HepG2 (cell line): ENCODE results near the gene GHRHR. TPM values are rescaled to one million over a fixed set of nuclear protein-coding genes. Genes with fewer than 3 reads are reported as not detected.

Experiments
- ATAC-seq: fragments of 200-7000 bp; cut with Tn5 transposase; 3 replicates; pipeline ENCODE4 v1.9.1; 2020; ENCODE audit warnings: mild to moderate bottlenecking, moderate library complexity
- BruUV-seq: library from RNA; stranded (reverse); fragments of 400-500 nt; replicated peaks from 2 replicates; lab custom pipeline; 2021; lab: Mats Ljungman, UMichigan
- CTCF ChIA-PET: fragments of 300-600 bp; formaldehyde crosslinking; extraction: SDS; loops from one replicate; lab custom pipeline; 2021; ENCODE audit warnings: low total read pairs, inconsistent platforms, low intra/inter-chr PET ratio; lab: Yijun Ruan, JAX
- POLR2A ChIA-PET: fragments of 350-600 bp; sonication (Branson Sonifier 250); formaldehyde crosslinking; loops from one replicate; lab custom pipeline; 2020; ENCODE audit warnings: antibody characterized with exemption, inconsistent platforms; lab: Yijun Ruan, JAX
- DNase-seq: peaks from one replicate; pipeline ENCODE4 v3.0.0-alpha.2; 2015; ENCODE audit warnings: low spot score
- FAIRE-seq: peaks from 3 replicates; lab custom pipeline; 2011; peaks lifted over from hg19 to GRCh38; lab: Jason Lieb, UNC
- H2AFZ ChIP-seq: one replicate; pipeline ENCODE4 v1.6.1; 2011; ENCODE audit warnings: low read length, inconsistent platforms
- H3K27ac ChIP-seq: fragments of 300-600 bp; 3 replicates; pipeline ENCODE4 v1.8.0; 2011; ENCODE audit warnings: mixed run types, mild to moderate bottlenecking, mixed read lengths, low read length, inconsistent platforms; ENCODE audit not compliant: insufficient read depth; ENCODE audit errors: extremely low read length
- H3K27me3 ChIP-seq, 2 experiments: fragments of 200-600 bp in 1 of 2; 2 replicates in 1 of 2; 3 replicates in 1 of 2; pipeline versions ENCODE4 v1.6.0 to v1.8.0; 2011; ENCODE audit warnings: low read length in 2 of 2, mild to moderate bottlenecking in 2 of 2, moderate library complexity in 2 of 2, inconsistent platforms in 1 of 2; ENCODE audit not compliant: insufficient read depth in 2 of 2, control insufficient read depth in 1 of 2
- H3K36me3 ChIP-seq, 2 experiments: fragments of 200-600 bp in 1 of 2; replicated peaks in 1 of 2; 2 replicates in 1 of 2; 3 replicates in 1 of 2; pipeline versions ENCODE4 v1.5.1 to v1.8.0; 2011; ENCODE audit warnings: low read length in 2 of 2, inconsistent platforms in 1 of 2; ENCODE audit not compliant: insufficient read depth in 2 of 2, control insufficient read depth in 1 of 2
- H3K4me1 ChIP-seq: 2 replicates; pipeline ENCODE4 v1.5.1; 2012; ENCODE audit warnings: low read length, inconsistent platforms; ENCODE audit not compliant: insufficient read depth
- H3K4me2 ChIP-seq: 2 replicates; pipeline ENCODE4 v1.6.0; 2011; ENCODE audit warnings: low read depth, low read length, inconsistent platforms
- H3K4me3 ChIP-seq, 3 experiments: fragments of 200-600 bp in 1 of 3; sonication (generic), shearing (Covaris generic) in 1 of 3; replicated peaks in 1 of 3; 2 replicates each; pipeline ENCODE4 v1.5.1; 2011 to 2016; ENCODE audit warnings: low read length in 3 of 3, inconsistent platforms in 2 of 3, low read depth in 2 of 3, mild to moderate bottlenecking in 2 of 3, control low read depth in 1 of 3, mixed read lengths in 1 of 3; ENCODE audit not compliant: insufficient read depth in 1 of 3
- H3K79me2 ChIP-seq: one replicate; pipeline ENCODE4 v1.6.1; 2011; ENCODE audit warnings: low read length, inconsistent platforms; ENCODE audit not compliant: insufficient read depth
- H3K9ac ChIP-seq: 2 replicates; pipeline ENCODE4 v1.6.0; 2011; ENCODE audit warnings: mild to moderate bottlenecking, low read depth, low read length, inconsistent platforms; ENCODE audit not compliant: insufficient read depth
- H3K9me3 ChIP-seq: 2 replicates; pipeline ENCODE4 v1.5.1; 2012; ENCODE audit warnings: mild to moderate bottlenecking, low read length
- H4K20me1 ChIP-seq: 2 replicates; pipeline ENCODE4 v1.6.0; 2011; ENCODE audit warnings: inconsistent platforms, mild to moderate bottlenecking, low read length, moderate library complexity; ENCODE audit not compliant: insufficient read depth
- KDM6A ChIP-seq: IDR thresholded peaks from 2 replicates; pipeline ENCODE4 v1.6.1; 2016; ENCODE audit warnings: low read depth
- MIXL1 ChIP-seq: IDR thresholded peaks from 2 replicates; pipeline ENCODE4 v1.6.1; 2016
- WGBS: methylation state at CpG from one replicate; pipeline ENCODE4 v1.1.6; 2017; ENCODE audit warnings: low lambda C conversion rate; 5-methylcytosine and 5-hydroxymethylcytosine counted together
- in situ Hi-C: cut with HindIII; loops from 2 replicates; pipeline ENCODE4 v1.10.0; 2017; ENCODE audit warnings: low pct_unique_long_range_greater_than_20kb; ENCODE audit not compliant: extremely low pct_ligation_motif_present
- intact Hi-C: fragments of 100-400 bp; cut with micrococcal nuclease; formaldehyde crosslinking; loops from one replicate; pipeline ENCODE4 v1.10.0; 2022; ENCODE audit not compliant: unreplicated experiment
- polyA plus RNA-seq, 8 experiments: library from polyadenylated mRNA; depleted of rRNA in 3 of 8; stranded (reverse) in 7 of 8; unstranded in 1 of 8; fragments of >200 nt; fragmentation: Illumina TruSeq in 4 of 8; extraction: Trizol in 4 of 8; gene quantifications; 2 replicates each; pipeline versions ENCODE4 v1.2.1 to v1.2.3, GENCODE V29; 2011 to 2016; ENCODE audit warnings: low read depth in 4 of 8, missing spikeins in 1 of 8, mixed read lengths in 1 of 8; ENCODE audit not compliant: insufficient read depth in 1 of 8
- total RNA-seq, 5 experiments: library from RNA; depleted of rRNA; stranded (reverse); fragments of >200 nt; fragmentation: Illumina TruSeq; extraction: Trizol; gene quantifications; 2 replicates each; pipeline ENCODE4 v1.2.3, GENCODE V29; 2016; ENCODE audit warnings: low read depth in 1 of 5

The GHRHR gene
- total and polyA plus RNA-seq, 2 of the 13 experiments (the other 11 are each of a cell fraction or from before 2014, with no cell fraction given): not detected

DNA sequence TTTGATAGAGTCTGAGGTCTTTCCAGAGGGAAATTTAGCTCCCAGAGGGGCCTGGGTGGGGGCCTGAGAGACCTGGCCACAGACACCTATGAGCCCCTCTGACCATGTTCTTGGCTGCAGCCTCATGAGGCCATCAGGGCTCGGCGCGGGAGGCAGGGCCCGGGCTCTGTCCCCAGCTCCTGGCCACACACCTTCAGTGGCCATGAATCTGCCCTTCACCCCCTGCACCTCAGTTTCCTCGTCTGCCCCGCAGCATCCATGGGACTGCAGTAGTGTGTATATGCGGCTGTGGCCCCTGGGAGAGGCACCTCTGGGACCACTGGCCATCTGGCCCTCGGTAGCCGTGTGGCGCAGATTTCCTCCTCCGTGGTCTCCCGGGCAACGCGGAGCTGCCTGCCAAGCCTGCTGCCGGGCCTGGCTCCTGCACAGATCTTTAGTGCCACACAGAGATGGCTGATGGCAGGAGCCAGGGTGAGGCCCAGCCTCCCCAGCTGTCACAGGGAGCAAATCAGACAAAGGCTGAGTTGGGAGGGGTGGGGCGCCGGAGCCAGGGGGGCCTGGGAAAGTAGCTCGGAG is 64.8 kb downstream of the GHRHR start:
- no peaks in the 10 kb centered on the region for H3K36me3 ChIP-seq
- no peak overlapping the region for H3K27ac ChIP-seq
- BruUV-seq: no TSS peak
- TF ChIP-seq MIXL1 (CRISPR knock-in tag) (no peak), KDM6A (no peak)
- H3K79me2 ChIP-seq: no peaks in the 10 kb centered on the region
- no peak overlapping the region for H3K4me3 ChIP-seq
- H3K4me1 ChIP-seq: no peaks in the 10 kb centered on the region
- H3K27me3 ChIP-seq: peaks cover 2 to 18% of the 10 kb centered on the region in 2 experiments; a peak in 3 of 5 replicates
- no peak overlapping the region for H3K4me2 ChIP-seq
- no peak for FAIRE-seq
- DNase-seq: no peak
- H3K9me3 ChIP-seq: no peaks in the 10 kb centered on the region
- ChIA-PET POLR2A (no interaction called here), CTCF (no interaction called here)
- in situ Hi-C loops (no loop called here), intact Hi-C loops (no loop called here)
- H2AFZ ChIP-seq: no peak overlapping the region
- no peak overlapping the region for H3K9ac ChIP-seq
- no peak for ATAC-seq
- WGBS: 34% methylated on average over 6 of the region's 18 CpGs
- H4K20me1 ChIP-seq: no peaks in the 10 kb centered on the region

Other genes with a start within 250 kb of the GHRHR start
- gene INMT, start 211.8 kb upstream of the GHRHR start, total RNA-seq (2016; rRNA removed; fragmentation: Illumina TruSeq; extraction: Trizol): not detected in 2 replicates
- gene INMT, start 211.8 kb upstream of the GHRHR start, polyA plus RNA-seq (2011; rRNA removed): not detected in 2 replicates
- not detected in 2 replicates for gene MINDY4, start 192.5 kb upstream of the GHRHR start, total RNA-seq (2016; rRNA removed; fragmentation: Illumina TruSeq; extraction: Trizol)
- not detected in 2 replicates for gene MINDY4, start 192.5 kb upstream of the GHRHR start, polyA plus RNA-seq (2011; rRNA removed)
- not detected in 2 replicates for gene AQP1, start 52.1 kb upstream of the GHRHR start, total RNA-seq (2016; rRNA removed; fragmentation: Illumina TruSeq; extraction: Trizol)
- gene AQP1, start 52.1 kb upstream of the GHRHR start, polyA plus RNA-seq (2011; rRNA removed): not detected in 2 replicates
- gene ADCYAP1R1, start 88.4 kb downstream of the GHRHR start, total RNA-seq (2016; rRNA removed; fragmentation: Illumina TruSeq; extraction: Trizol): not detected in 2 replicates
- gene ADCYAP1R1, start 88.4 kb downstream of the GHRHR start, polyA plus RNA-seq (2011; rRNA removed): not detected in 2 replicates